Fibroblast of skin of back (primary cell): Measurements from ENCODE around the gene BAG2.

Experiments
- DNase-seq: peaks from one replicate; pipeline ENCODE4 v3.0.0-alpha.2; 2013

The BAG2 gene

DNA sequence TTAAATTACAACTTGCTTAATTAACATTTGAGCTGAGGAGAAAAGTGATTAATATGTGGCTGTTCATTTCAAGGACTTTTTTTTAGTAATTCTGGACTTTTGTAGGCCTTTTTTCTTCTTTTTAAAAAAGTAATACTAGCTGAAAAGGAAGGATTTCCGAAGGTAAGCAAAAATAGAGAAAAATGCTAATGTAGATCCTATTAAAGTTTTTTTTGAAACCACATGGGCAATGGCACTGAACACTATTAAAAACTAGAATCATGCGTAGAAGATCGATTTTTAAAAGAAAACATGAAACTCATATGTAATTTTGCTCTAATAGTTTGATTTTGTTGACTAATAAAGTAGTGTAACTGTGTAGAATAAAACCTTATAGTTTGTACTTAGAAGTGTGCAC lies 2.4 kb downstream of the BAG2 start:
- no peak for DNase-seq

DNA sequence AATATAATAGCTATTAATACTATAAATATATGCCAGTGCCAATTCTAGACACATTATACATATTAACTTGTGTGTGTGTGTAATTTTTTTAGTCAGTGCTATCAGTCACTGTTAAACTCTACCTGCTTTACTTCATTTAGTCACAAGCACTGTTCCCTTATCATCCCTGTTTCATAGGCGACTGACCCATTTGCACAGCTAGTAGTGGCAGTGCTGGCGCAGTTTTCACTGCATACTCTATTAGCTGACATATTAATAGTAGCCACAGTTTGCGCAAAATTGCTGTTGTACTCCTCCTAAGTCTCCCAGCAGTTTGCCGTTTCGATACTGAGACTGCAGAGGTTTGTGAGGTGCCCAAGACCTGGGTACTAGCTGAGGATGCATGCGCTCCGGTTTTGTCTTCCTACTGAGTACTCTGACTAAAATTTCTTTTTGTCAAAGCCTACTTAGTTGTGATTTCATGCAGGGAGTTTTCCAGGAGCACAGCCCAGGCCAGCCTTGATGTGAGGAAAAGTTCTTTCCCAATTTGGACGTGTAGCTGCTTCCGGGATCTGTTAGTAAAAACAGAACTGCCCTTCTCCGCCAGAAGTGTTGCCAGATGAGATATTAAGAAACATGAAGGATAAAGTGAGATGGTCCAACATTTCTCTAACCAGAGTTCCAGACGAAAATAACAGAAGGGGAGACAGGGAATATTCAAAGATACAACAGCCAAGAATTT lies 5.6 kb downstream of the BAG2 start:
- no peak for DNase-seq

DNA sequence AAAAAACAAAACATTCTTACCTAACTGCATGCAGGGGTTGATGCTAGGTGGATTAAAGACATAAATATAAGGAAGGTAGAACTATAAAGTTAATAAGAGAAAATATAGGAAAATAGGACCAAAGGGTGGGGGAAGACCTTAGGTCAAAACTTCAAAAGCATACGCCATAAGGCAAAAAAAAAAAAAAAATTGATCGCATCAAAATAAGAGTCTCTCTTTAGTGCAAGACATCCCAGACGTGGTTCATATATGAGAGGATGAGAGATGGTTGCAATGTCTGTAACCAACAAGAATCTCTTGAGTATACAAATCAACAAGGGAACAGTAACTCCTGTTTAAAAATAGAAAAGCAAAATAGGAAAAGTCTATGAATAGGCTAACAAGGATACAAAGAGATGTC lies 8.5 kb downstream of the BAG2 start:
- no peak for DNase-seq

DNA sequence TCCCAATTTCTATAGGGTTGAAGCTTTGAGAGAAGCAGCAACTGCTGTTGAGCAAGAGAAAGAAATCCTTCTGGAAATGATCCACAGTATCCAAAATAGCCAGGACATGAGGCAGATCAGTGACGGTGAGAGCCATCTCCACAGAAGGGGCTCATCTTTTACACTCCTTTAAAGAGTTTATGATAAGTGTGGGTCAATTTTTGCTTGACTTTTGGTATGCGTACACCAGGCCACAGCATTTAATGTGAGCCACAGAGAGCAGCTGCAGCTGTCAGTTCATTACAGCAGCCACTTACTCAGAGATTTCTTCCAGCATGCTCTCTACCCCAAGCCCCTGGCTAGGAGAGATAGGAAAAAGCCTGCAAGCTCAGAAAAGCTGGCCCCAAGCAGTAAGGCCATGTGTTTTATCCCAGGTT lies 9.9 kb downstream of the BAG2 start:
- DNase-seq, result no peak

DNA sequence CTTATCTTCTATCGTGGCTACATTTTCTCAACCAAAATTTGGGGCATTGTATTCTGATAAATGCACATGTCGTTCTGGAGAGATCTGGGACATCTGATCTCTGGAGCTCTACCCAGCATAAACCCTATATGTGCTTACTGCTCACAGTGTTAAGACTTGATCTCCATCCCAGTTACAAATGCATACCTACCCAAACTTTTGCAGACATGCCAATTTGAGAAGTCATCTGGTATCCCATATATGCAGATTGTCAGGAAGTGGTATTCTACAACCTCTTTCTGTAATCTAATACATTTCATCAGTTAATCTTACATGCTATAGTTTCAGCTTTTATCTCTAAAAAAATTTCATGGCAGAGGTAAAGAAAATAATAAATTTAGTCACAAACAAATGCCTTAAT lies 11.2 kb downstream of the BAG2 start:
- DNase-seq, result peak; percentile 49

DNA sequence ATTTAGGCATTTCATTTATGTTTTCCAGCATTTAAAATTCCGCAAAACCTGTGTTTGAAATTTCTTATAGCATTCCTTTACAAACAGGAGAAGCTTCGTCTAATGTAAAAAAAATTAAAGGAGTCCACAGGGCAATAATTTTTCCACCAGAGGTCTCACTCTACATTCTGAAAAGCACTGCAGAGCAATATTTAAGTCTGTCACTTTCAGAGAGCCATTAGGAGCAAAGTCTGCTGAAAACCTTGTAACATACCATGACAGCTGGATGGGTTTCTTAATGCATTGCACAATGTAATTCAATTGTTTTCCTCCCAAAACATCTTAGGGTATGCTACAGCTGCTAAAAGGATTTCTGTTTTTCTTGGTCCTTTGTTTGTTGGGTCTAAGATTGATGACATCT lies 18.0 kb downstream of the BAG2 start:
- peak; percentile 48 for DNase-seq

DNA sequence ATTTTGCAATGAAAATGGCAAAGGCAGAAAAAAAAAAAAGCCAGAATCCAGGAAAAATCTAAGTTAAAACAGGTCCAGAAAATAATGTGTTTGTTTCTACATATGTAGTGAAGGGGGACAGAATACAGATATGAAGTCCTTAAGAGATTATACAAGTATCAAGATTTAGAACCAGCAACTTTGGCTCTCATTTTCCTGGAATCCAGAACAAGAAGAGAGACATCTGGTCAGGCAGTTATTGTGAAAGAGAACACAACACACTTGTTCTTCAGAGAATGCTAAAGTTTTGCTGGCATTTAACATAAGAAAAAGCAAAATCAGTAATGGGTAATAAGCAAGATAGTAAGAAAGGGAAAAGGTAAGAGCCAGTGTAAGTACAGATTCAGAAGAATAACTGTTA lies 21.1 kb downstream of the BAG2 start:
- no peak for DNase-seq

DNA sequence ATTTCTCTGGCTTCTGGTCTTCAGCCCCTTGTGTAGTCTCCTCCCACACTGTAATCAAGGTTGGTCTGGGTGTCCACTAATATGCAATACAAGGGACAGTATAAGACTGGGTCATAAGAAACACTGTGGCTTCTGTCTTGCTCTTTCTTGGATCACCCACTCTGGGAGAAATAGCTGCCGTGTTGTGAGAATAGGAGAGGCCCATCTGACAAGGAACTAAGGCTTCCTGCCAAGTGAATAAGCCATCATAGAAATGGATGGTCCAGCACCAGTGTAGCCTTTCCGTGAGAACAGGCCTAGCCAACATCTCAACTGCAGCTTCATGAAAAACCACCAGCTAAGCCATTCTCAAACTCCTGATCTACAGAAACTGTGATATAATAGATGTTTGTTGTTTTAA lies 23.3 kb downstream of the BAG2 start:
- DNase-seq, result no peak

DNA sequence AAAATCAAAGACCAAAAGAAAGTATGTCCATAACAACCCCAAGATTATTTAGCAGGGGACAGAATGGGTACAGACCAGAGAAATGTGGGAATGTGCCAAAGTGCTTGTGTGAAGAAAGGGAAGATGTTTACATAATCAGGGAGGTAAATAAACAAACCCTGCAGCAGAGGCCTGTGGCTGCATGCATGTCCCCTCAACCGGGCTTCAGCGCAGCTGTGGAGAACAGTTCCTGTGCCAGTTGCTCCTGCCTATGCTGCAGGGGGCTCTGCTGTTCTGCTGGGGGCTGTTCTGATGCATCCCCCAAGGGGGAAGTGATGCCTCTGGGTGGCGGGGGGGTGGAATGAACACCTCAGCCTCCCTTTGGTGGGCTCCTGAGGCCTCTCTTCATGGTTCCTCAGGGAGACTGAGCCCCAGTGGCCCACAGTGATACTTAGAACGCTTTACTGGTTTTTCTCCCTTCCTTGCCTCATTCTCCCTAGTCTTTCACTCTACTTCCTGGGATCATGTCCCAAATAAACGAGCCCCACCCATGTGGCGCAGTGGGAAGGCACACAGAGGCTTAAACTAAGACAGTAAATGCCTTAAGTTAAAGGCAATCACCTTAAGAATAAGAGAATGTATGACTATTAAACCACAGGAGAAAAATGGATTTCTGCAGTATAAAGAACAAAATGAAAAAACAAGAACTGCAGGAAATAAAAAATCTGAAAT lies 27.0 kb downstream of the BAG2 start:
- DNase-seq, result peak; percentile 37

DNA sequence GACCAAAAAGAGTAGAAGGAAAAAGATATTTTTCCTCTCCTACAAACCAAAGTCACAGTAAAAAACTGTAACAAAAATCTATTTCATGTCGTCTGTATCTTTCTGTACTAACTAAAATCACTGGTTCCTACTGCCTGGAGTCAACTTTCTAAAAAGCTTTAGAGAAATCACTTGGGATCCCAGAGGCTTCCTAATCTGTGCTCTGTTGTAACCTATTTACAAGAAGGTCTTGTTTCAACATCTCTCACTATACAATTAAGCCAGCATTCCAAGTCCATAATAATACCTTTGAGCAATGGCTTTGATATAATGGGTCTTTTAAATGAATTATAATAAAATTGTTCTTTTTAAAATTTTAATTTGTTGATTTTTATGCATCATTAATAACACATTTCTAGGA lies 29.6 kb downstream of the BAG2 start:
- DNase-seq, result no peak

DNA sequence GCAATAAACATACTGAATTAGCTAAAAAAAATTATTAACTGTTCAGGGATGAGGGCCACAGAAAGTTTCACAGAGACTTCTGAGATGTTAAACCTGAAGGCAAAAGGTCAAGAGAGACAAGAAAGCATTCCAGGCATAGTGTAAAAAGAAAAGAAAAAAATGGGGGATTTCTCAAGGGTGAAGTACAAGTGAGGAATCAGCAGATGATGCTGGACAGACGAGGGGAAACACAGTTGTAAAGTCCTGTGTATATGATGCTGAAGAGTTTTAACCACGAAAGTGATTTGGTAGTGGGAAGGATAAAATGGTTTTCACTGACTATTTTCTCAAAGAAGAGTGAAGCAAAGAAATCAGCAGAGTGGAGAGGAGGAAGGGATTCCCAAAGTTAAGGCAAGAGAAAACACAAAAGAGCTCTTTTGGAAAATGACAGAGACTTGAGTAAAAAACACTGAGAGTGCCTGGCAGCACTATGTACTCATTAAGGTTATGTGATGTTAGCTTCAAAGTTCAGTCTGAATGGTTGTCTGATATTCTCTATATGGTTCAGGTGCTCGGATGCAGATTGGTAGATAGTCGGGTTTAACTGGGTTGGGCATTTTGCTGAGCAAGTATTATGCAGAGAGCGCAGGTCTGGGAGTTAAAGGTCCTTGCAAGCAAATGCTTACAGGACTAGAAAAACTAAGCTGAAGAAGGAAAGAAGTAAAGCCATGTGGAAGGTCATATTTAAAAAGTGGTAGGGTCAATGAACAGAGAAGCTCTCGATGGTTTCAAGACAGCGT lies 33.6 kb downstream of the BAG2 start:
- DNase-seq, result no peak

DNA sequence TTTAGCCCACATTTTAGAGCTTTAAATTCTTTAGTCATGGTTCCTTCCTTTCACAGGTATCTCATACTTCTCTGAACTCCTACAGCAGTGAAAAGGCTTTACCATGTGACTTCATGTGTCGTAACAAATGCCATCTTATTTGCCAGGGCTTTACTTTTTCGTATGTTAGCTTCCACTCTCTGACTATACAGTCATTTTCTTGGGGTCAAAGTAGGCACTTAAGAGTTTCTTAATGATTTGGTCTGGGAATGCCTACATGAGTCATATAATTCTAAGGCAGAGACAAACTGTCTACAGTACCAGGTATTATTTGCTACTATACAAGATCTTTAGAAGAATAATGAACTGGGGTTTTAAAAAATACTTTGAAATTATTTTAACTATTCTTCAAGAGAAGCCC lies 35.0 kb downstream of the BAG2 start:
- peak; percentile 27 for DNase-seq

DNA sequence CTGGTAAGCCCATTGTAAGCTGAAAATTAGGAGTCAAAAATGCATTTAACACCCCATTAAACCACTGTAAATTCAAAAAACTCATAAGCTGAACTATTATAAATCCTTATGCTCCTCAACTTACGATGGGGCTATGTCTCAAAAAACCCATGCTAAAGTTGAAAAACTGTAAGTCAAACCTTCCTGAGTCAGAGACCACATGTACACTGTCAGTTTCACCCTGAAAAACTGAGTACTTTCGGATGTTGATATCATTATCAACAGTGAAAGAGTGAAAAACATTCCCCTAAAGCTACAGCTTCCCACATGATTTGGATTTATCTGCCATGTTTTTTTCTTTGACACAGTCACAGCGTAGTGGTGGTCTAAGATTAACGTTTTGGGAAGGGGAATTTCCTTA lies 35.7 kb downstream of the BAG2 start:
- DNase-seq, result no peak

DNA sequence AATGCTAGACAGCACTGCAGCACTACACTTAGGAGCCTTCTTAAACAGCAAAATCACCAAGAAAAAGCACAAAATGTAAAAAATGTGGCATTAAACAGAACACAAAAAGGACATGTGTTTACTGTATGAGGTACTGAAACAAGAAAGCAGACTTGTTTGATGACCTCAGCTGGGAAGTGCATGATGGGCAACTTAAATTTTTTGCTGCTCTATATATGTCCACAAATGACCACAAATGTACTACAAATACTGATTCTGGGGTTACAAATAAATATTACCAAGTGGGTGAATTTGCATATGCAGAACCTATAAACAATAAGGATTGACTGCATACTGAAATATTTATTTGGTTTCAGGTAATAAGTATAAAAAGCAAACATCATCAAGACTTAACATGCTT lies 36.9 kb downstream of the BAG2 start:
- no peak for DNase-seq

DNA sequence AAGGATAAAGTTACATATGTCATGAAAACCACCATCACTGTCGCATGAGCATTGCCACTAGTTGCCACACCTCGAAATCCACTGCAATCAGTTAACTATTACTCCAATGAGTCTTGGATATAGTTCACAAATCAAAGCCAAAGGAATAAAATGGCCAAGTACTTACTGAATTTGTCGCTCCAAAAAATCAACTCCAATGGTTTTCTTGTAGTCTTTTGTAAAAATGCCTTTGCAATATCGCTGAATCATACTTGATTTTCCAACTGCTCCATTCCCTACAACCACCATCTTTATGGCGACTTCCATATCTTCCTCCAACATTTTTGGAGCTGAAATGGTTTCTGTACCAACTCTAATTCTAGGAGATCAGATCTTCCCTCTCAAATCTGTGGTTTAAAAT lies 37.9 kb downstream of the BAG2 start:
- DNase-seq, result no peak

DNA sequence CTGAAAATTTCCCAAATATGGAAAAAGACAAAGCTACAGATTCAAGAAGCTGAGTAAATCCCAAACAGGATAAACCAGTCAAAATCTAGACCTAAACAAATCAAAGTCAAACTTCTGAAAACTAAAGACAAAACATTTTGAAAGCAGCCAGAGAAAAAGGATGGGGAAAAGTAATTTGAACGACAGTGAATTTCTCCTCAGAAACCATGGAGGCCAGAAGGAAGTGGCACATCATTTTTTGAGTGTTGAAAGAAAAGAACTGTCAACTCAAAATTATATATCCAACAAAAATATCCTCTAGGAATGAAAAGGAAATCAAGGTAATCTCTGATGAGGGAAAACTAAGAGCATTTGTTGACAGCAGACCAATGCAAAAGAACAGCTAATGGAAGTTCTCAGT lies 43.1 kb downstream of the BAG2 start:
- no peak for DNase-seq

DNA sequence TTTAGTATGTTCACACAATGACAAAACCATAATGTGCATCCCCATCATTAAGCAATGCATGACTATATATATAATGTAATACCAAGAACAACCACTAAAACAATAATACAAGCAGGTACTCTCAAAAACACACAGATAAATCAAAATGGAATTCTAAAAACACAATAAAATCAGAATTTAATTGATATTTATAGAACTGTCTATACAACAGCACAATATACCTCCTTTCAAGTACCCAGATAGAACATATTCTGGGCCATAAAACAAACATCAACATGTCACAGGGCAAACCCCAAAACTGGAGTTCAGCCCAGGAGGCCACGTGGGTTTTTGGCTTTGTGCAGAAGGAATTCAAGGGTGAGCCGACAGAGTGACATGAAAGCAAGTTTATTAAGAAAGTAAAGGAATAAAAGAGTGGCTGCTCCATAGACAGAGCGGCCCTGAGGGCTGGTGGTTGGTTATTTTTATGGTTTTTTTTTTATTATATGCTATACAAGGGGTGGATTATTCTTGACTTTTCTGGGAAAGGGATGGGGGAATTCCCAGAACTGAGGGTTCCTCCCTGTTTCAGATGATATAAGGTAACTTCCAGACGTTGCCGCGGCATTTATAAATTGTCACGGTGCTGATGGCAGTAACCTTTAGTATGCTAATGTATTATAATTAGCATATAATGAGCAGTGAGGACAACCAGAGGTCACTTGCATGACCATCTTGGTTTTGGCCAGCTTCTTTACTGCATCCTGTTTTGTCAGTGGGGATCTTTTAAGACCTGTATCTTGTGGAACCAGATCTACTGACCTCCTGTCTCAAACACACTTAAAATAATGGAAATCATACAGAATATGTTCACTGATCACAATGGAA lies 44.3 kb downstream of the BAG2 start:
- DNase-seq, result no peak

DNA sequence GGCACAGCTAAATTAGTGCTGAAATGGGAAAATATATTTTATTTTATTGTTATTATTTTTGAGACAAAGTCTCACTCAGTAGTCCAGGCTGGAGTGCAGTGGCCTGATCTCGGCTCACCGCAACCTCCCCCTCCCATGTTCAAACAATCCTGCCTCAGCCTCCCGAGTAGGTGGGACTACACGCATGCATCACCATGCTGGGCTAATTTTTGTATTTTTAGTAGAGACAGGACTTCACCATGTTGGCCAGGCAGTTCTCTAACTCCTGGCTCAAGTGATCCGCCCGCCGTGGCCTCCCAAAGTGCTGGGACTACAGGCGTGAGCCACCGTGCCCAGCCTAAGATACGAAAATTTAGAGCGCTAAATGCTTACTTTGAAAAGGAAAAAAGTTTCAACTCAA lies 45.1 kb downstream of the BAG2 start:
- no peak for DNase-seq

DNA sequence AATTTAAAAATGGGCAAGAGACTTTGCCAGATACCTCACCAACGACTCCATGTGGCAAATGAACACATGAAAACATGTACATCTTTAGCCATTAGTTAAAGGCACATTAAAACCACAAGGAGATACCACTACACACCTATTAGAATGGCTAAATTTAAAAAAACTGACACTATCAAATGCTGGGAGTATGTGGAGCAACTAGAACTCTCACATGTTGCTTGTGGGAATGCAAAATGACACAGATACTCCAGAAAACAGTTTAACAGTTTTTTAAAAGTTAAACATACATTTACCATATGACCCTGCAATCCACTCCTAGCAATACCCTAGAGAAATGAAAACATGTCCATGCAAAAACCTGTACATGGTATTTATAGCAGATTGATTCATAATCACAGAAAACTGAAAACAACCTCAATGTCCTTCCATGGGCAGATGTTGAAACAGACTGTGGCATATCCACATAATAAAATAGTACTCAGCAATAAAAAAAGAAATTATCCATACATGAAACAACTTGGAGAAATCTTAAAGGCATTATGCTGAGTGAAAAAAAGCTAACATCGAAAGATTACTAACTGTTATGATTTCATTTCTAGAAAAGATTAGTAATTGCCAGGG lies 48.1 kb downstream of the BAG2 start:
- DNase-seq, result peak; percentile 12

DNA sequence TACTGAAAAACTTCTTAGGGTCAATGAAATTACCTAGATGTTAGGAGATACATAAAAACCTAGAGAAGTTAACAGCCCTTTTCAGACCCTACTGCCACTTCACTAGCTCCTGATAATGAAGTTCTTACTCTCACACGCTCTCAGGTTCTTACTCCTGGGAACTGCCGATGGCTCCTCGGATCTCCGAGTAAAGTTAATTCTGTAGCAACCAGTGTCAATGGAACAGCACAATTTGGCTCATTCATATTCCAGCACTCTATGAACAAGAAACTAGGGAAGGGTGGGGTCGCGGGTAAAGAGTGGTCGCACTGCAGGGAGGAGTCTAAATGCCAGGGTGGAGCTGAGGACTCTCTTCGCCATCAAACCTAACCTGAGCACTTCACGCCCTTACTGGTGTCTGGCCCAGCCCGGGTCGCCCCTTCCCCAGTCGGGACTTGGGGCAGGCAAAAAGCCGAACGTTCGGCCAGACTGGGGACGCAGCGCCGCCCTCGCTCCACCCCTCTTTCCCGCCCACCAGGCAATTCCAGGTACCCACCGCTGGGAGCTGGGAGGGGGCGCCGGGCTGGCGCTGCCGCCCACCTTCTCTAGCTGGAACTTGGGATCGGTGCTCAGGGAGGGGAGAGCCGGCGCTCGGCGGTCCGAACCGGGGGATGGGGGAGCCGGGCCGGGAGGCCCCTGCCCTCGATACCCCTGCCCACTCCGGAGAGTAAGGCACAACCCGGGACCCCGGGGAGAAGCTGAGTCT lies 49.2 kb downstream of the BAG2 start:
- peak; percentile 76 for DNase-seq

DNA sequence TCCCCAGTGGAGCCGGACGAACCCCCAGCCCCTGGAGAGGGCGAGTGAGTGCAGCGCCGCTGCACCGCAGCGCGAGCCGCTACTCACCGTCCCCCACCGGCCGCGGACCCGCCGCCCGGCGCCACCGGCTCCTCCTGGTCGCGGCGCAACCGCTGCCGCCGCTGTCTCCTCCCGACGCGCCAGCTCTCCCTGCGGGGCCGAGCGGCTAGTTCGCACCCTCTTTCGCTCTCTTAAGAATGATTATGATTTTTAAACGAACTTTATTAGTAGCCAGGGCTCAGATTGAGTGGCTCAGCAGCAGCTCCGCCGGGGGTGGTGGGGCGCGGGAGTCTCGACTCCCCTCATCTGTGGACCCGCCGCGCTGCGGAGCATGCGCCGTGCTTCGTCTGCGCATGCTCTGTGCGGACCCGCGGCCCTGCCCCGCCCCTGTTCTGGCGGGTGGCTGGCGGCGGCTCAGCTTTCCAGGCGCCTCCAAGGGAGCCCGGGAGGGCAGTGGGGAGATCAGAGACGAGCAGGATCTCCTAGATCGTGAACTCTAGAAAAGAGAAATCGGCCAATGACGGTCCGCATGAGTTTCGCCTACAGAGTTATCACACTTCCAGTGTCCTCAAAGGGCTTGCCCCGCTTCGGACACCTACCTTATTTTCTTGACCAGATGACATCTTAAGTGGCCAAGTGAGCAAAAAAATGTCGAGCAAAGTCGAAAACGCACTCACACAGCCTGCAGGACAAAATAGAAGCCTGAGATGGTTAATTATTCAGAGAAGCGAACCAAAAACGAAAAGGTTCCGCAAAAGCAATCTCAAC lies 50.0 kb downstream of the BAG2 start, which contains the start of gene RAB23:
Gene RAB23 (minus strand): TSS at position 372 of the 807 bp plus-strand sequence. CDS start 11,927 bp downstream, outside the sequence.
- DNase-seq, result peak; percentile 86
